BE2C (cell line): ENCODE results near the gene EXOC2.

ENCODE experiments used
- DNase-seq: peaks from one replicate; pipeline ENCODE4 v3.0.0-alpha.2; 2020
- H3K27me3 ChIP-seq: fragments of 250-450 bp; sonication (Bioruptor Pico); 2 replicates; pipeline ENCODE4 v1.5.1; 2020; ENCODE audit warnings: mild to moderate bottlenecking
- H3K36me3 ChIP-seq: fragments of 250-450 bp; sonication (Bioruptor Pico); 2 replicates; pipeline ENCODE4 v1.5.1; 2020; ENCODE audit warnings: mild to moderate bottlenecking
- H3K4me1 ChIP-seq: fragments of 250-450 bp; sonication (Bioruptor Pico); 2 replicates; pipeline ENCODE4 v1.5.1; 2020
- H3K4me3 ChIP-seq: 2 replicates; pipeline ENCODE4 v1.5.1; 2011; ENCODE audit warnings: low read depth, low read length
- H3K9me3 ChIP-seq: fragments of 250-450 bp; sonication (Bioruptor Pico); 2 replicates; pipeline ENCODE4 v1.5.1; 2020
- CTCF ChIP-seq: IDR thresholded peaks from 2 replicates; pipeline ENCODE4 v1.5.1; 2012; ENCODE audit warnings: mild to moderate bottlenecking, low read depth, low read length

The EXOC2 gene

GRCh38 chr6:506508-506907 is 186.4 kb downstream of the EXOC2 start:
- Histone ChIP-seq H3K4me1 (no peaks in the 10 kb centered on the region), H3K36me3 (no peaks in the 10 kb centered on the region), H3K9me3 (no peaks in the 10 kb centered on the region), H3K4me3 (no peak overlapping the region), H3K27me3 (no peaks in the 10 kb centered on the region)
- DNase-seq = no peak
- no peak for TF ChIP-seq CTCF

- no peaks in the 10 kb centered on the region for H3K4me1 ChIP-seq
- no peak for DNase-seq
- TF ChIP-seq CTCF = no peak
- H3K27me3 ChIP-seq = no peaks in the 10 kb centered on the region
- no peaks in the 10 kb centered on the region for H3K9me3 ChIP-seq
- H3K36me3 ChIP-seq = no peaks in the 10 kb centered on the region
- no peak overlapping the region for H3K4me3 ChIP-seq
Measured at GRCh38 chr6:505374-505773, 187.6 kb downstream of the EXOC2 start.

- Histone ChIP-seq H3K4me3 (no peak overlapping the region), H3K36me3 (no peaks in the 10 kb centered on the region), H3K4me1 (no peaks in the 10 kb centered on the region), H3K9me3 (no peaks in the 10 kb centered on the region), H3K27me3 (no peaks in the 10 kb centered on the region)
- TF ChIP-seq CTCF = no peak
- no peak for DNase-seq
Measured at GRCh38 chr6:504446-504980, 188.4 kb downstream of the EXOC2 start.

GRCh38 chr6:503610-504362 is 189.2 kb downstream of the EXOC2 start:
- DNase-seq = no peak
- H3K27me3 ChIP-seq = no peaks in the 10 kb centered on the region
- no peaks in the 10 kb centered on the region for H3K36me3 ChIP-seq
- H3K9me3 ChIP-seq = no peaks in the 10 kb centered on the region
- no peak overlapping the region for H3K4me3 ChIP-seq
- no peaks in the 10 kb centered on the region for H3K4me1 ChIP-seq
- TF ChIP-seq CTCF = no peak

GRCh38 chr6:502761-503160 is 190.2 kb downstream of the EXOC2 start:
- Histone ChIP-seq H3K9me3 (no peaks in the 10 kb centered on the region), H3K27me3 (no peaks in the 10 kb centered on the region), H3K4me1 (no peaks in the 10 kb centered on the region), H3K36me3 (no peaks in the 10 kb centered on the region), H3K4me3 (no peak overlapping the region)
- TF ChIP-seq CTCF = no peak
- no peak for DNase-seq

GRCh38 chr6:501891-502601 is 190.9 kb downstream of the EXOC2 start:
- TF ChIP-seq CTCF = no peak
- DNase-seq = no peak
- Histone ChIP-seq H3K27me3 (no peaks in the 10 kb centered on the region), H3K9me3 (no peaks in the 10 kb centered on the region), H3K4me1 (no peaks in the 10 kb centered on the region), H3K36me3 (no peaks in the 10 kb centered on the region), H3K4me3 (no peak overlapping the region)
